ENCODE measurements around the gene MACC1.
A peak's percentile ranks its signal among the peaks of the same experiment; 100 is the strongest.
"Not testable (repeated sequence)": the region's sequence is repeated elsewhere in the genome, so short reads cannot be mapped to it uniquely, and the experiment has no call there.

MACC1 gene

DNA sequence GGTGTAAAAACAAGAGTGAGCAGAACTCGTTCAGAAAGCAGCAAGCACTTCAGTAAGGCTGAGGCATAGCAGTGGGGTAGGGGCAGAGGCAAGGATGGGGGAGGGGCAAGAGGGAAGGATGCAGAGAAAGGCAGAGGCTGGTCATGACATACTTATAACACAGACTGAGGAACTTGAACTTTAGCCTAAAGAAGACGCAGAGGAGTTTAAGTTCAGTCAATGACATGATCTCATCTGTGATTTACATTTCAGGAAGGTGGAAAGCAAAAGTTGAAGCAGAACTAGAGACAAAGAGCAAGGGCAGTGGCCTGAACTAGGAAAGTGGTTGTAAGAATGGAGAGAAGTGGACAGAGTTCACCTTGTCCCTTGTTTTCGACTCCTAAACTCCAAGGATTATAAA lies 15.8 kb downstream of the MACC1 start:
- no peak for DNase-seq

GRCh38 chr7:20200971-20201370 lies 16.2 kb downstream of the MACC1 start:
- DNase-seq, result no peak

DNA sequence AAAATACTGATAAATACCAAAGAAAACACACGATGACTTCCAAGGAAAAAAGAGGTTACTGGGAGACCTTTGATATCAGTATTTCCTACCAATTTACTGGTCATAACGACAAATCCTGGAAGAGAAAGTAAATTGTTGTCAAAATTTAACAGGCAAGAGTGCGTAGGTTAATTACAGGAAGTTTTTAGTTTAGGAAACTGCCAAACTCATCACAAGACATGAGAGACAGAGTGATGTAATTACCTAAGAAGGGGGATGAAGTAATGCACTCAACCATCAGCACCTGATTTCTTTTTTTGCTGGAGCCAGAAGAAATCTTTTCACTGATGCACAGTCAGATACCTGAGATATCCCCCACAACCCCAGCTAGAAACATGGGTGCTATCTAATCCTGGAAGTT lies 16.8 kb downstream of the MACC1 start:
- no peak for DNase-seq

- peak; percentile 48 to 75 for DNase-seq
These were observed 18.0 kb downstream of the MACC1 start for GRCh38 chr7:20199015-20199737.

- no peak for DNase-seq
These were observed 18.9 kb downstream of the MACC1 start for GRCh38 chr7:20198260-20198659.

- no peak for DNase-seq
These were observed 19.3 kb downstream of the MACC1 start for GRCh38 chr7:20197837-20198236.

DNA sequence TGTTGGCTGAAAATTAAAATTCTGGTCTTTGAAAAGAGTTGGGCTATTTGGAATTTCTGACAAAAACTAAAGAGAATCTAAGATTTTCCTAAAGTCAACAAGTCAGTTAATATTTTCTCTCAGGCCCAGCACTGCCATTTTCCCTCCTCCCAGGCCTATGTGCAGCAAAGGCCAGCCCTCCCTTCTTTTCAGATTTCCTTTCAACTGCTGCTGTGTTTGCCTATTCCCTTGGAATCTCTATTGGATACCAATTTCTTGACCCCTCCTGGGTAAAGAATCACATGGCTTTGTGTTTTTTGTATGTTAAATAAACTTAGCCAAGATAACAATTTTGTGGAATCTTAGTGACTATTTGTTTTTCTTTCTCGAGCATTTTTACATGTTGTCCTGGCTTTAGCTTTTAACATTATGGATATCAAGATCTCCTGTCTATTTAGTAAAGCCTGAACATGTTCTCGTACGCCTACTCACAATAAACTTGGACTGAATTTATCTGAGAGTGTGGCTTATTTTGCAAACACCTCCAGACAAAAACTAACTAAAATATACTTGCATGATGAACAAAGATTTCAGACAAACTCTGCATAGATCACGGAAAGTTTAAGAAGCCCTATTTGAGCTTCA lies 19.9 kb downstream of the MACC1 start:
- no peak for DNase-seq

GRCh38 chr7:20194343-20194995 lies 22.7 kb downstream of the MACC1 start:
- peak; percentile 15 to 27 for DNase-seq

GRCh38 chr7:20193873-20194272 lies 23.3 kb downstream of the MACC1 start:
- DNase-seq, result no peak

DNA sequence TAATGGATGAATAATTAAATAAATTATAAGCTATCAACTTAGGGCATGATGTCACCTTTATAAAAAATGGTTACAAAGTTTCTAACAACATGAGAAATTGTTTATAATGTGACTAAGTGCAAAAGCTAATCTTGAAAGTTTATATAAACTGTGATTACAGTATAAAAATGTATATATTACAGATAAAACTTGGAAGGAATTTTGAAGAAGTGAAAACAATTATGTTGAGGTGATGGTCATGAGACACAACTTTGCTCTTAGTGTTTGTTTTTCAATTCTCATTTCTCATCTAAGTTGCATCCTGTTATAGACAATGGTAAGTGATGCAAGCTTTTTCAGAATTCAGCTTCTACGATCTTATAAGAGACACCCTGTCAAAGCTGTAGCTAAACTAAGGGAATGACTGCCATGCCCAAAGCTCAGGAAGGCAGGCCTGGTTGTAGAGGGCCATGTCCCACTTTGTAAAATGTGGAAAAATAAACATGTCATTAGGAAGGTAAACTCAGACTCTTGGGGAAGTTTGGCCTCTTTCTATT lies 23.9 kb downstream of the MACC1 start:
- no peak for DNase-seq

DNA sequence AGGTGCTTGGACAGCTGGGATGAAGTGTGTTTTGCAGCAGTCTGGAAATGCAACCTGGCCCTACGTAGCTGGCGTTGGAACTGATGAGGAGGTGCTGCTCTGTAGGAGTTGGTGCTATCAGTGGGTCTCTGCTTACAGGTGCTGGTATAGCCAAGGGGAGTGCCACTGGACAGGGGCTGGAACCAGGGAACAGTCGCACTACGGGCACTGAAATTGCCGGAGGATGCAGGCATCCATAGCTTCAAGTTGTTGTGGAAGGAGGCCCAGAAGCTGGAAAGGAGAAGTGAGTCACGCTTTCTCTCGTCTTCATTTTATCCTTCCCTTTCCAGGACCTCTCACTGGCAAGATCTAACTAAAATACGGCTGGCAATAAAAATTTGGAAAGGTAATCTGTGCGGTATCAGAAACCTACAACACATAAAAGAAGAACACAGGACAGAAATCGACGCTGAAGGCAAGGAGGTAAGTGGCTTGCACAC lies 25.8 kb downstream of the MACC1 start:
- DNase-seq, result no peak

DNA sequence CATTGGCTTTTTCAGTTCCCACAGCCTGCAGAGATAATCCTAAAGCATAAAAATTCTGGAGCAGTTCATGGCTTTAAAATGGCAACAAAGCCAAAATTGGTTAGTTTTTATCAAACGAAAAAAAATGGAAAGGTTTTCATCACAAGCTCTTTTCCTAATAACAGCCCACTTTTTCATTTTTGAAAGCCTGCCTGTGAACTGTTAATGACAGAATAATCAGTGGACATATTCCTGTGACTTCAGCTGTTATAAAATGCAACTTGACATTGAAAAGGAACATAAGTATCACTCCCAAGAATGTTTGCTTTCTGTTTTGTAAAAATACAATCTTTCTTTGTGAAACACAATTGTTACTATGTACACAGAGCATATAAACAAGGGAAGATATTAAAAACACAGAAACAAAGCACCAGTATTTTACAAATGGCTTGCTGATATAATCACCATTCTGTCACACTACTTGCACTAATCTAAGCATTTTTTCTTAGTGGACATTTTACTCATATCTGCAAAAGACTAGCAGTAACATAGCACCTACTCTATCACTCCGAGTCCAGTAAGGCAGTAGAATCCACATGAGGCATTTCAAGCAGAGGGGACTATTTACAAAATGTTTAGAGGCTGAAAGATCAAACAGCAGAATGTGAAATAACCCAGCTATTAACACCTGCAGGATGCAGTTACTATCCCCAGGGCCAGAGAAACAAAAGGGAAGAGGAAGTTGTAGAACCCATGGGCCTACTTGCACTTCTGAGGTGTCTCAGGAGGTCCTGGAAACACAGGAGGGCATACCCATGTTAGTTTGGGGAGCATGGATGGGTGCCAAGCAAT lies 26.4 kb downstream of the MACC1 start:
- no peak for DNase-seq

DNA sequence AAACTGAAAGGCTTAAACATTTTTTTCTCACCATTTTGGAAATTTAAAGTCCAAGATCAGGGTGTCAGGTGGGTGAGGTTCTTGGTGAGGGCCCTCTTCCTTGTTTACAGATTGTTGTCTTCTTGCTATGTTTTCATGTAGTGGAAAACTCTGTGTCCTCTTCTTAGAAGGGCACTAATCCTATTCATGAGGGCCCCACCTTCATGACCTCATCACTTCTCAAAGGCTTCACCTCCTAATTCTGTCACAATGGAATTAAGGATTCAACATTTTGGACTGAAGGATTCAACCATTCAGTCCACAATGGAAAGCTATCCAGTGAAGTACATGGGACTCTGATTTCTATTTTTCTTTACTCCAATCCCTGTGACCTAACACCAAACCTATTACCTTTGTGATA lies 27.3 kb downstream of the MACC1 start:
- no peak for DNase-seq

DNA sequence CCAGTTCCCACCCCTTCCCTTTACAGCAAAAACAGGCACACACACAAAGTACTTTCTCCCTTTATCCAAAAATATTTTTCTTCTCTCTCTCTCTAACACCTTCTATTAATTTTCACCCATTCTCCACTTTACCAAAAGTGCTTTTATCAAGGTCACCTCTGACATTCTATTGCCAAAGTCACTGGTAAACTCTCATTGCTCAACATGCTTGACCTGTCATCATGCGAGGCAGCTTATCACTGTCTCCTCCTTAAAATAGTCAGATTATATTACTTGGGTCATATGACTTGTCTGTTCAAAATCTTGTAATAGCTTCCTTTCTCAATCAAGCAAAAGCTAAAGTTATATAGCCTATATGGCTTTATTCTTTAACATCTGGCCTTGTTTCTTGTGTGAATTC lies 28.6 kb downstream of the MACC1 start:
- DNase-seq, result no peak

GRCh38 chr7:20187850-20188249 lies 29.3 kb downstream of the MACC1 start:
- not testable (repeated sequence) for DNase-seq

GRCh38 chr7:20185988-20186387 lies 31.2 kb downstream of the MACC1 start:
- no peak for DNase-seq

DNA sequence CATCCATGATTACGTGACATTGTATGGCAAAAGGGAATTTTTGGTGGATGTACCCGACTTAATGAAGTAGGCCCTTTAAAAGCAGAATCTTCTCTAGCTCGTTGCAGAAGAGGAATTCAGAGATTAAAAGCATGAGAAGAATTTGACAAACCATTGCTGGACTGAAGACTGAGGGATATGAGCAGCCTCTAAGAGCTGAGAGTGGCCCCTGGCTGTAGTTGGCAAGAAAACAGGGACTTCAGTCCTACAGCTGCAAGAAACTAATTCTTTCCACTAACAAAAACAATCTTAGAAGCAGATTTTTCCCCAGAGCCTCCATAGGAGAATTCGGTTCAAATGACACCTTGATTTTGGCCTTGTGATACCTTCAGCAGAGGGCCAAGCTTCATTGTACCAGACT lies 34.1 kb downstream of the MACC1 start:
- DNase-seq, result no peak

DNA sequence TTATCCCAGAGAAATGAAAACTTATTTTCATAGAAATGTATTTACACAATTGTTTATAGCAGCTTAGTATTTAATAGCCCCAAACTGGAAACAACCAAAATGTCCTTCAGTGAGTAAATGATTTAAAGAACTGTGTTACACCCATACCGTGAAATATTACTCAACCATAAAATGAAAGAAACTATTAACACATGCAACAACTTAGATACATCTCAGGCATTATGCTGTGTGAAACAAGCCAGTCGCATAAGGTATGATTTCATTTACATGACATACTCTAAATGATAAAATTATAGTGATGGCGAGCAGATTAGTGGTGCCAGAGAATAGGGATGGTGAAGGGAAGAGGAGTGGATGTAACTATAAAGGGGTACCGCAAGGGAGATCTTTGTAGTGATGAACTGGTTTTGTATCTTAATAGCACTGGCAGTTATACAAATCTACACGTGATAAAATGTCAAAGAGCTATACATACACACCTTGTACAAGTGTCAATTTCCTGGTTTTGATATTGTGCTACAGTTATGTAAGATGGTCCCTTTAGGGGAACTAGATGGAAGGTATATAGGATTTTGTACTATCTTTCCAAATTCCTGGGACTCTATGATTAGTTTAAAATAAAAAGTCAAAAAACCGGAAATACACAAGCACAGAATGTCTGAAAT lies 40.5 kb downstream of the MACC1 start:
- DNase-seq, result no peak

DNA sequence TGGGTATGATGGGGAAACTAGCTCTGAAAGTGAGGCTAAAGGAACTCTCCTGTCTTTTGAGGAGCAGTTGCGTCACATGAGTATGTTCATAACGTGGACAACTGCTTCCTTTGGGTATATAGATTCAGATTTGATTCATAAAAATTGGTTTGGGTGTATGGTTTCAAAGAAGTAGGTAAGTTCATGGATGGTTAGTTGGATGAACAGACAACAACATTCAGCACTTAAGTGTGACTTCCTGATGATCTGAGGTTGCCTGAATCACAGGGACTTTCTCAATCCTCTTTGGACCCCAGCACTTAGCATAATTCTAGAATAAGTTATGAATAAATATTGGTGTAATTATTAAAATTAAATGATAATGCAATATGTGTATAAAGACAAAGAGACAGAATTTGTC lies 43.4 kb downstream of the MACC1 start:
- no peak for DNase-seq

- no peak for DNase-seq
These were observed 44.3 kb downstream of the MACC1 start for GRCh38 chr7:20172736-20173334.

DNA sequence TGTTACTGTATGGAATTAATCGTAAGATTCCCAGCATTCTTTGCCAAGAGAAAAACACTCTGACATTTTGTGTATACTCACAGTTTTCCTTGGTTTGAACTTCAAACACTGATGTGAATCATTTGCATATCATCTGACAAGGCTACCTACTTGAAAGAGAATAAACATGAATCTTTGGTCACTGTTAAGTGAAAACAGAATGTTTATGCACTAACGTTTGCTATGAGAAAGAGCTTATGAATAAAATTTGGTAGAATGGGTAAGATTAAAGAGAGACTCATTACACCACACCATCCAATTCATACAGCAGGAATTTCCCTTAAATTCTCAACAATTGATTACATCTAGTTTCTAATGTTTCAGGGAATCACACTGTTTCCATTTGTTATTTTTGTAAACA lies 46.6 kb downstream of the MACC1 start:
- no peak for DNase-seq

GRCh38 chr7:20165146-20165510 lies 52.1 kb downstream of the MACC1 start:
- no peak for DNase-seq
